T follicular helper cell (primary cell): ENCODE data around the gene SHC1.

Source experiments
- DNase-seq: peaks from one replicate; pipeline ENCODE4 v3.0.0-alpha.2; 2020; ENCODE audit warnings: low read depth
- total RNA-seq, 2 experiments: gene quantifications; one replicate each; lab custom pipeline; 2026; lab: John Stamatoyannopoulos, UW

SHC1 gene
- 45.0 to 73.1 reads per million in 2 experiments for total RNA-seq

DNA sequence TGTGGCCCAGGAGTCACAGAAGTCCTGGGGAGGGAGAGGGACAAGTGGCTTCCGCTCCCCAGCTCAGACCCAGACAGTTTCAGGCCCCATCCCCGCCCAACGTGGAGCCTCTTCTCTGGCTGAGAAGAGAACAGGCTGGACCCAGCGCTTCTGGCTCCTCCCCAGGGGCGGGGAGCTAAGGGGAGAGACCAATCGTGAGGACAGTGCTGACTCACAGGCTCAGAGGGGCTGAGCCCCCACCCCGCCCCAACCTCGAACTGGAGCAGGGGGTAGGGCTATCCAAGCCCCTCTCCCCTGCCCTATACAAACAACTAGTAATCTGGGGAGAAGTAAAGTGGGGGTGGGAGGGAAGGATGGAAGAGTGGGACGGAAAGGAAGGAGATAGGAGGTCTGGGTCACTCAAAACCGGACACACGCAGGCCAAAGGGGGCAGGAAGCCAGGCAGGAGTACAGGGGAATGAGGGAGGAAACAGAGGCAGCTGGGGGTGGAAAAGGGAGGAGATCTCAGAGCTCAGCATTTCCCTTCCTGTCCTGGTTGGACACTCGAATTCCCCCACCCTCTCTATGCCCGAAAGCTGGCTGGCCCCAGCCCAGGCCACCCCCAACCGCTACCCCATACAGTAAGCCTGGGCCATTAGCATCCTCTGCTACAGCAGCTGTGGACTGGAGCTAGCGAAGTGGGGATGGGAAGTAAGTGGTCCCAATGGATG lies at the start of gene SHC1:
SHC1 (minus strand) TSS at position 117 of the 710 bp plus-strand sequence. CDS start 221 bp downstream, outside the sequence.
- DNase-seq: no peak

- DNase-seq: no peak
These were observed 49.1 kb upstream of the SHC1 start for GRCh38 chr1:155019377-155020245.

- DNase-seq: no peak
These were observed 48.2 kb upstream of the SHC1 start for GRCh38 chr1:155018617-155019348.

DNA sequence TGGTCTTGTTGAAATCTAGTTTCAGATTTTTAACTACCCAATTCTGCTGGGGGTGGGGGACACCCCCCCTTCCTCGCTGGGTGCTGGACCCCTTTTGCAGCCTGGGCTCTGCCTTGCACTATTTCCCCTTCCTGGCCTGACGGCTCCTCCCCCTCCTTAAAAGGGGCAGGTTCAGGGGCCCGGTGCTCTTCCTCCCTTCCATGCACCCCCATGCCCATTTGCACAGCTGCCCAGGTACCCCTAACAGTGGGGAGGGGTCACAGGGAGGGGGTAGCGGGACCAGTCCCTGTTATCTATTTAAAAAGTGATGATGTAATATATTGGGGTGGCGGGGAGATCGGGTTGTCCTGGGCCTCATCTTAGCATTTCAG lies 47.4 kb upstream of the SHC1 start:
- DNase-seq: no peak

DNA sequence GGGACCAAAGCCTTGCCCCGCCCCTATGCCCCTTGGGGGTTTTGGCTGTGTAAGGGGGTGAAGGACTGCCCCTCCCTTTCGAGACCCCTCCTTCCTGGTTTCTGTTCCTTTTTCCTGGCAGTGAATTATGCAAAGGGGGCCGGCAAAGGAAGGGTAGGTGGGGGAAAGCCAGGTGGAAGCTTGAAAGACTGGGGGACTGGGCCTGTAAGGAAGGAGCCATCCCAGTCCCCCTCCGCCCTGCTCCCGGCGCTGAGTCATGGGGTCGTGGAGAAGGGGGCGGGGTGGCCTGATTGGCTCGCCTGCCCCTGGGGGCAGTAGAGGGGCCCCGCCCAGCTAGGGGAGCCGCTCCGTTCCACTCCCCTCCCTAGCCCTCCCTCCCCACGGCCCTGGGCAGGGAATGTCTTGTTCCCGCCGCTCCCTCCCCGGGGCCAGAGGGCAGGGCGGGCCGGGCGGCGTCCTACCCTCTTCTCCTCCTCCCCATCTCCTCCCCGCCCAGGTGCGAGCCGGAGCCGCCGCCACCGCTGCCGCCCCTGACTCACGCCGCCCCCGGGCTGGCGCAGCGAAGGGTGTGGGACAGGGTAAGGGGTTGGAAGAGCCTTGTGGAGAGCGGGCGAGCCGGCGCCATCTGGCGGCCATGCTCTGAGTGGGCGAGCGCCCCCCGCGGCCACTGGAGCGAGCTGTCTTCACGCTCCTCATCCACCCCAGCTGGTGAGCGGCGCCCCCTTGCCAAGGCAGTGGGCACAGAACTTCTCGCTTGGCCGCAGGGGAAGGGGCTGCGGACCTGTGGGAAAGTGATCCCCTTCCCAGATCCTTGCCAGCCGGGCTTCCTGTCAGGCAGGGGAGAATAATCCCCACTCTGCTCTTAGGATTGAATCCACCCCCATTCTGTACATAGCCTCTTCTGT lies 46.7 kb upstream of the SHC1 start:
- DNase-seq: peak; percentile 84

DNA sequence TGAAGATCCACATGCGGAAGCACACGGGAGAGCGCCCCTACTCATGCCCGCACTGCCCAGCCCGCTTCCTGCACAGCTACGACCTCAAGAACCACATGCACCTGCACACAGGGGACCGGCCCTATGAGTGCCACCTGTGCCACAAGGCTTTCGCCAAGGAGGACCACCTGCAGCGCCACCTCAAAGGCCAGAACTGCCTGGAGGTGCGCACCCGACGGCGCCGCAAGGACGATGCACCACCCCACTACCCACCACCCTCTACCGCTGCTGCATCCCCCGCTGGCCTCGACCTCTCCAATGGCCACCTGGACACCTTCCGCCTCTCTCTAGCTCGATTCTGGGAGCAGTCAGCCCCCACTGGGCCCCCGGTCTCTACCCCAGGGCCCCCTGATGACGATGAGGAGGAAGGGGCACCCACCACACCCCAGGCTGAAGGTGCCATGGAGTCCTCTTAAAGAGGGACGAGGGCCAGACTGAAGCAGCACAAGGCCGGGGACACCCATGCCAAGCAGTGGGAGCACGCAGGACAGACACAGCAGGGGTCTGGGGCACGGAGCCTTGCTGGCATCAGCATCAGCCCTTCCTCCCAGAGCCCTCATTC lies 45.8 kb upstream of the SHC1 start:
- no peak for DNase-seq

GRCh38 chr1:155015527-155016230 lies 45.1 kb upstream of the SHC1 start:
- no peak for DNase-seq

DNA sequence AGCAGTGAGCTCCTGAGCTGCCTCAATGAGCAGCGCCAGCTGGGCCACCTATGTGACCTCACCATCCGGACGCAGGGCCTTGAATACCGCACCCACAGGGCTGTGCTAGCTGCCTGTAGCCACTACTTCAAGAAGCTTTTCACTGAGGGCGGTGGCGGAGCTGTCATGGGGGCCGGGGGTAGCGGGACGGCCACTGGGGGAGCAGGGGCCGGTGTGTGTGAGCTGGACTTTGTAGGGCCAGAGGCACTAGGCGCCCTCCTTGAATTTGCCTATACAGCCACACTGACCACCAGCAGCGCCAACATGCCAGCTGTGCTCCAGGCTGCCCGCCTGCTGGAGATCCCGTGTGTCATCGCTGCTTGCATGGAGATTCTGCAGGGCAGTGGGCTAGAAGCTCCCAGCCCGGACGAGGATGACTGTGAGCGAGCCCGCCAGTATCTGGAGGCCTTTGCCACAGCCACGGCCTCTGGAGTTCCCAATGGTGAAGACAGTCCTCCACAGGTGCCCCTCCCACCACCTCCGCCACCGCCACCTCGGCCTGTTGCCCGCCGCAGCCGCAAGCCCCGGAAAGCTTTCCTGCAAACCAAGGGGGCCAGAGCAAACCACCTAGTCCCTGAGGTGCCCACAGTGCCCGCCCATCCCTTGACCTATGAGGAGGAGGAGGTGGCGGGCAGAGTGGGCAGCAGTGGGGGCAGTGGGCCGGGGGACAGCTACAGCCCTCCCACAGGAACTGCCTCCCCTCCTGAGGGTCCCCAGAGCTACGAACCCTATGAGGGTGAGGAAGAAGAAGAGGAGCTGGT lies 44.4 kb upstream of the SHC1 start:
- no peak for DNase-seq

DNA sequence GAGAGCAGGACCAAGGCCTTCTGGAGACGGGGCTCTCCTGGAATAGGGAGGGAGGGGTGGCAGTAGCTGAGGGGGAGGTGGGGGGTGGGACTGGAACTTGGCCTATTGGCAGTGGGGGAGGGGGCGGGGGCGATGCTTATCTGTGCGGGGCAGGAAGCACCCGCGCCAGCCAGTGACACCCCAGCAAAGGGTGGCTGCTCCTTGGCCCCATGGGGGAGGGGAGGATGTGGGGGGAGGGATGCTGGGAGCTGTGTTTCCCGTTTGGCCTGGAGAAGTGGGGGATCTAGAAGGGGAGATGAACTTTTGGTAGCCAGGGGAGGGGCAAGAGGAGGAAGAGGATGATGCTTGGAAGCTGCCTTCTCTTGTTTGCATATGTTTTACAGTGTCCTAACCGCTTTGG lies 43.1 kb upstream of the SHC1 start:
- DNase-seq: no peak

DNA sequence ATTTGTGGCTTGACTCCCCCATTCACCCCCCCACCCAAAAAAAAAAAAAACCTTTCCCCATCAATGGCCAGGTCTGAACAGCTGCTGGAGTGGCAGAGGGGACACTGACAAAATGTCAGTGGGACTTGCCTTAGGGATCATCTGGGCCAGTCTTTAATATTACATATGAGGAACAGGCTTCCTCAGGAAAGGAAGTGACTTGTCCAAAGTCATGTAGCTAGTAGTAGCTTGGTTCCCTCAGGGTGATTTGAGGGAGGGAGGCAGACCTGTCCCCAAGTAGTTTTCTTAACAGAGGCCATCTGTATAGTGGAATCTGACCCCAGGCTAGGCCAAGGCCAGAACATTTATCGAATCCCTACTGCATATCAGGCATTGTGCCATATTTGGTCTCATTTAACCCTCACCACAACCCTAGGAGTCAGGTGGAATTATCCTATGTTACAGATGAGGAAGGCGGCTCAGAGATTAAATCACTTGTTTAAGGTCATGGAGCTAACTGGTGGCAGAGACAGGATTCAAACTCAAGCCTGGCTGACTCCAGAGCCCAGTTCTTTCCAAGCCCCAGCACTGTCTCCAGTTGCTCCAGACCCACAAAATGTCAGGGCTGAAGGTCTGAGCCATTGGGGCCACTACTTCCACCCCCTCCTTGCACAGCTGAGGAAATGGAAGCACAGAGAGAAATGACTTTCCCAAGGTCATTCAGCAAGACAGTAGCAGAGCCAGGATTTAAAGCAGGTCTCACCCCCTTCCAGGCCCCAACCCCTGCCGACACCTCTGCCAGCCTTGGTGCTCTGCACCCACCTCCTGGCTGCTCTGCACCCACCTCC lies 42.4 kb upstream of the SHC1 start:
- DNase-seq: no peak

- no peak for DNase-seq
These were observed 41.5 kb upstream of the SHC1 start for GRCh38 chr1:155012026-155012546.

- DNase-seq: no peak
These were observed 41.0 kb upstream of the SHC1 start for GRCh38 chr1:155011437-155012025.

DNA sequence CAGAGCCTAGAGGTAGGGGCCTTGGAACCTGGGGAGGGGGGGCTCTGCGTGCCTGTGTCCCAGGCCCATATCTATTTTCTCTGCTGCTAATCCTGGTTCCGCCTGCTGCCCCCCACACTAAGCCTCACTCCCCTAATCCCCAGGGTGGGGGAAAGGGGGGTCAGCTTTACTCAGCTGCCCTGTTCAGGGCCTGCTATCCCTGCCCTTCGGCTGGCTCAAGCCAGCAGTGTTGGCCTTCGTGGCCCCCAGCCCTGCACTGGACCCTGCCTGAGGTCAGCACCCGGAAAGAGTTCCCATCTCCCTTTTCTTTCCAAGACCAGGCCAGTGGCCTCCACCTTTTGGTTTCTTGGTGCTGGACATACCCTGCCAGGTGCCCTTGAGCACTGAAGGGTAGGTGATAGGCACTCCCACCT lies 40.5 kb upstream of the SHC1 start:
- DNase-seq: no peak

DNA sequence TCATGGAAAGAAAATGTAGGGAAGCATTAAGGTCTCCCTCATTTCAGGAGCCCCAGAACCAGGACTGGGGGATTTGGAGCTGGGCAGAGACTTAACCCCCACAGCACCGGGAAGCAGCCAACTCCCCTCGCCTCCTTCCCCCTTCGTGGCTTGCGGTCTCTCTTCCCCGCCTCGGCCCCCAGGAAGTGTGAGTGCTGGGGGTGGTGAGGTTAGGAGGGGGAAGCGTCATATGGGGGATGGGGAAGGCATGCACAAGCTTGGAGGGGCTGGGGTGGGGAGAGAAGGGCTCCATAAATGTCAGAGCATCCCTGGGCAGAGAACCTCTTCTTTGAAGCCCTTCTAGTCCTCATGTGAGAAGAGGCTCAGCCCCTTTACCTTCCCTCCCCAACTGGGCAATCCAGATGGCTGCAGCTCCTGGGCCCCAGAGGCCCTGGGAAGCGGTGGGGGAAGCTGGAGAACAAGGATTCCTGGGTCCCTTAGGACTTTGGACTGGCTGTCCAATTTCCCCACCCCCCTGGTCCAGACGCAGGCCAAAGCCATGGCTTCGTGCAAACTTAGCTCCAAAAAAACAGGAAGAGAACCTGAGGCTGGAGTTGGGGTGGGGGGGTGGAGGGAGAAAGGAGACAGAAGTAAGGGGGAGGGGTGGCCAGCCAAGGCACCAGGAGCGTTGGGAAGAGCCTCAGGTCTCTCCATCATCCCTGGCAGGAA lies 39.8 kb upstream of the SHC1 start:
- DNase-seq: no peak

DNA sequence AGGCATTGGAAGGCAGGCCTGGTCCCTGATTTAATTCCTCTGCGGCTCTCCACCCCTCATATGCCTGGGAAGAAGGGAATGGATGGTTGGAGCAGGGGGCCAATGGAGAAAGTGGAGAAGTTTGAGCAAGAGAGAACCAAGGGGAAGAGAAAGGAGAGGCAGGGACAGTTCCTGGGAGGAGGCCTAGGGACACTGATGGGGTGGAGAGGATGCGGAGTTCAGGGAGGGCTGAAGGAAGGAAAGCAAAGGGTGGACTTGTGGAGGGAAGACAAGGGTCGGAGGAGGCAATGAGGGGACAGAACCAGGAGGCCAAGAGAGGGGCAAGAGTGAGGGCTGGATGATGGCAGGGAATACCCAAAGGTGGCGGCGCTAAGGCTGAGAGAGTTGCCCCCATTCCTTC lies 39.2 kb upstream of the SHC1 start:
- DNase-seq: no peak

- DNase-seq: no peak
These were observed 38.7 kb upstream of the SHC1 start for GRCh38 chr1:155009221-155009711.
